H9 (cell line): Measurements from ENCODE around the gene FBXL13. TPM values are rescaled to one million over a fixed set of nuclear protein-coding genes. Genes with fewer than 3 reads are reported as not detected.

Experiments used
- DNase-seq: peaks from one replicate; pipeline ENCODE4 v3.0.0-alpha.2; 2017
- H2AFZ ChIP-seq: one replicate; pipeline ENCODE4 v1.6.1; 2013; ENCODE audit warnings: mild to moderate bottlenecking, low read length, control low read depth, moderate library complexity
- H2AK5ac ChIP-seq: 2 replicates; pipeline ENCODE4 v1.6.1; 2013; ENCODE audit warnings: low read length, control low read depth, mixed read lengths; ENCODE audit not compliant: insufficient read length
- H2BK120ac ChIP-seq: one replicate; pipeline ENCODE4 v1.6.1; 2013; ENCODE audit warnings: low read depth, mild to moderate bottlenecking, low read length, control low read depth, inconsistent platforms; ENCODE audit not compliant: poor library complexity, severe bottlenecking
- H2BK12ac ChIP-seq: 2 replicates; pipeline ENCODE4 v1.6.1; 2013; ENCODE audit warnings: low read length, control low read depth, mixed read lengths, low read depth; ENCODE audit not compliant: insufficient read length
- H2BK15ac ChIP-seq: 2 replicates; pipeline ENCODE4 v1.6.1; 2013; ENCODE audit warnings: low read depth, low read length, control low read depth
- H2BK20ac ChIP-seq: one replicate; pipeline ENCODE4 v1.6.1; 2013; ENCODE audit warnings: low read depth, mild to moderate bottlenecking, low read length, control low read depth, inconsistent platforms; ENCODE audit not compliant: poor library complexity, severe bottlenecking
- H2BK5ac ChIP-seq: 2 replicates; pipeline ENCODE4 v1.6.1; 2013; ENCODE audit warnings: low read length, control low read depth, mixed read lengths; ENCODE audit not compliant: insufficient read length
- H3K14ac ChIP-seq: 2 replicates; pipeline ENCODE4 v1.6.1; 2013; ENCODE audit warnings: low read length, control low read depth; ENCODE audit not compliant: insufficient read depth
- H3K18ac ChIP-seq: 2 replicates; pipeline ENCODE4 v1.6.1; 2013; ENCODE audit warnings: low read depth, mild to moderate bottlenecking, mixed read lengths, low read length, control low read depth; ENCODE audit not compliant: insufficient read length
- H3K23ac ChIP-seq: 2 replicates; pipeline ENCODE4 v1.6.1; 2013; ENCODE audit warnings: low read length, control low read depth, mixed read lengths, low read depth; ENCODE audit not compliant: insufficient read length
- H3K23me2 ChIP-seq: 2 replicates; pipeline ENCODE4 v1.6.1; 2013; ENCODE audit warnings: low read depth, mild to moderate bottlenecking, mixed read lengths, low read length, control low read depth; ENCODE audit not compliant: insufficient read length, poor library complexity, severe bottlenecking
- H3K27ac ChIP-seq: 2 replicates; pipeline ENCODE4 v1.5.1; 2013; ENCODE audit warnings: low read length, control low read depth, mixed read lengths, low read depth; ENCODE audit not compliant: insufficient read length
- H3K27me3 ChIP-seq: 2 replicates; pipeline ENCODE4 v1.6.1; 2013; ENCODE audit warnings: low read length, control low read depth, inconsistent platforms; ENCODE audit not compliant: insufficient read depth
- H3K4ac ChIP-seq: 2 replicates; pipeline ENCODE4 v1.6.1; 2013; ENCODE audit warnings: low read depth, mild to moderate bottlenecking, control low read depth, inconsistent platforms, low read length, moderate library complexity
- H3K4me1 ChIP-seq: 2 replicates; pipeline ENCODE4 v1.6.1; 2013; ENCODE audit warnings: low read length, control low read depth, inconsistent platforms; ENCODE audit not compliant: insufficient read depth
- H3K4me2 ChIP-seq: 2 replicates; pipeline ENCODE4 v1.6.1; 2013; ENCODE audit warnings: low read length, control low read depth, mixed read lengths; ENCODE audit not compliant: insufficient read length, insufficient read depth
- H3K56ac ChIP-seq: 2 replicates; pipeline ENCODE4 v1.6.1; 2013; ENCODE audit warnings: low read depth, mild to moderate bottlenecking, mixed read lengths, low read length, control low read depth; ENCODE audit not compliant: insufficient read length
- H3K79me1 ChIP-seq: 2 replicates; pipeline ENCODE4 v1.6.1; 2013; ENCODE audit warnings: low read depth, mild to moderate bottlenecking, moderate library complexity, low read length, control low read depth, inconsistent platforms; ENCODE audit not compliant: insufficient read depth, poor library complexity, severe bottlenecking
- H3K79me2 ChIP-seq: 2 replicates; pipeline ENCODE4 v1.6.1; 2013; ENCODE audit warnings: low read length, control low read depth, inconsistent platforms; ENCODE audit not compliant: insufficient read depth
- H3K9ac ChIP-seq: 2 replicates; pipeline ENCODE4 v1.6.1; 2013; ENCODE audit warnings: low read length, control low read depth, mixed read lengths; ENCODE audit not compliant: insufficient read length; ENCODE audit errors: extremely low read depth
- H3K9me3 ChIP-seq: one replicate; pipeline ENCODE4 v1.6.1; 2013; ENCODE audit warnings: low read depth, low read length, inconsistent platforms; ENCODE audit not compliant: control insufficient read depth
- H3T11ph ChIP-seq: one replicate; pipeline ENCODE4 v1.6.1; 2013; ENCODE audit warnings: mild to moderate bottlenecking, low read length, control low read depth, inconsistent platforms
- H4K20me1 ChIP-seq: one replicate; pipeline ENCODE4 v1.6.1; 2013; ENCODE audit not compliant: control insufficient read depth, insufficient read length, insufficient read depth
- H4K5ac ChIP-seq: 2 replicates; pipeline ENCODE4 v1.6.1; 2013; ENCODE audit warnings: low read depth, mild to moderate bottlenecking, mixed read lengths, low read length, control low read depth; ENCODE audit not compliant: insufficient read length
- H4K8ac ChIP-seq: replicated peaks from 2 replicates; pipeline ENCODE4 v1.6.1; 2013; ENCODE audit warnings: low read length, control low read depth, mixed read lengths, low read depth; ENCODE audit not compliant: insufficient read length
- H4K91ac ChIP-seq: 2 replicates; pipeline ENCODE4 v1.6.1; 2013; ENCODE audit warnings: low read depth, mild to moderate bottlenecking, moderate library complexity, mixed read lengths, low read length, control low read depth; ENCODE audit not compliant: insufficient read length
- H3K27ac Mint-ChIP-seq, 3 experiments: 2 replicates in 2 of 3; 3 replicates in 1 of 3; pipeline ENCODE4 v1.8.0; 2020 to 2021; ENCODE audit warnings: mixed read lengths in 3 of 3, mild to moderate bottlenecking in 1 of 3, moderate library complexity in 1 of 3
- H3K27me3 Mint-ChIP-seq: 2 replicates; pipeline ENCODE4 v1.8.0; 2021; ENCODE audit warnings: low read depth, mild to moderate bottlenecking, moderate library complexity, mixed read lengths
- H3K36me3 Mint-ChIP-seq, 3 experiments: 2 replicates in 2 of 3; 3 replicates in 1 of 3; pipeline ENCODE4 v1.8.0; 2020 to 2021; ENCODE audit warnings: low read depth in 3 of 3, mixed read lengths in 3 of 3; ENCODE audit not compliant: insufficient read depth in 1 of 3
- H3K4me1 Mint-ChIP-seq, 2 experiments: 2 replicates each; pipeline ENCODE4 v1.8.0; 2020; ENCODE audit warnings: mixed read lengths in 2 of 2
- H3K4me3 Mint-ChIP-seq, 2 experiments: 2 replicates in 1 of 2; 3 replicates in 1 of 2; pipeline ENCODE4 v1.8.0; 2020 to 2021; ENCODE audit warnings: mild to moderate bottlenecking in 2 of 2, mixed read lengths in 2 of 2, moderate library complexity in 1 of 2
- H3K9me3 Mint-ChIP-seq, 2 experiments: 2 replicates in 1 of 2; 3 replicates in 1 of 2; pipeline ENCODE4 v1.8.0; 2020; ENCODE audit warnings: mild to moderate bottlenecking in 2 of 2, mixed read lengths in 2 of 2, moderate library complexity in 1 of 2
- CTCF ChIP-seq: fragments of 200-600 bp; sonication (generic); conservative IDR thresholded peaks from 3 replicates; pipeline ENCODE4 v1.8.0; 2021; ENCODE audit warnings: antibody characterized with exemption, mild to moderate bottlenecking
- WGBS: extraction: QIAGEN DNeasy Blood & Tissue Kit; methylation state at CpG from one replicate; pipeline ENCODE4 v1.1.7; 2013; ENCODE audit warnings: missing lambda C conversion rate, low lambda C conversion rate, mixed read lengths; ENCODE audit not compliant: insufficient read length; ENCODE audit errors: extremely low coverage; 5-methylcytosine and 5-hydroxymethylcytosine counted together
- total RNA-seq: library from RNA; stranded (reverse); gene quantifications from 2 replicates; pipeline ENCODE4 v1.2.1, GENCODE V29; 2021

The FBXL13 gene
- total RNA-seq, 1 experiment from 2014 or later = 4.4 TPM

- Histone ChIP-seq H3K14ac (no peak overlapping the region), H2BK20ac (no peak overlapping the region), H3K27me3 (no peaks in the 10 kb centered on the region), H4K5ac (no peak overlapping the region), H2BK12ac (no peak overlapping the region), H4K20me1 (no peaks in the 10 kb centered on the region), H3T11ph (no peak overlapping the region), H3K23ac (no peak overlapping the region), H2BK5ac (no peak overlapping the region), H3K27ac (no peak overlapping the region), H2AFZ (no peak overlapping the region), H3K79me1 (no peaks in the 10 kb centered on the region), H4K91ac (no peak overlapping the region), H4K8ac (no peak overlapping the region), H2BK120ac (no peak overlapping the region), H3K56ac (no peak overlapping the region), H2AK5ac (no peak overlapping the region), H3K4me2 (no peak overlapping the region), H3K9me3 (no peaks in the 10 kb centered on the region), H3K18ac (no peak overlapping the region), H3K4me1 (no peaks in the 10 kb centered on the region), H3K23me2 (no peaks in the 10 kb centered on the region), H3K9ac (no peak overlapping the region), H3K4ac (no peak overlapping the region), H2BK15ac (no peak overlapping the region), H3K79me2 (no peaks in the 10 kb centered on the region)
- Mint-ChIP-seq H3K27me3 (no peaks in the 10 kb centered on the region), H3K9me3 (no peaks in the 10 kb centered on the region), H3K27ac (no peak overlapping the region), H3K4me1 (no peaks in the 10 kb centered on the region), H3K36me3 (no peaks in the 10 kb centered on the region), H3K4me3 (no peak overlapping the region)
- DNase-seq = no peak
- WGBS = no CpG with 5 or more reads among the region's 2 CpGs
- TF ChIP-seq CTCF = no peak
These were observed 233.3 kb downstream of the FBXL13 start for GRCh38 chr7:102841290-102841689.
